Cerebellar cortex (tissue), 1 donor: ENCODE data around the gene LBHD2.

Experiments used
- DNase-seq: peaks from one replicate; pipeline ENCODE4 v3.0.0-alpha.2; 2015; ENCODE audit warnings: low spot score

Gene LBHD2

DNA sequence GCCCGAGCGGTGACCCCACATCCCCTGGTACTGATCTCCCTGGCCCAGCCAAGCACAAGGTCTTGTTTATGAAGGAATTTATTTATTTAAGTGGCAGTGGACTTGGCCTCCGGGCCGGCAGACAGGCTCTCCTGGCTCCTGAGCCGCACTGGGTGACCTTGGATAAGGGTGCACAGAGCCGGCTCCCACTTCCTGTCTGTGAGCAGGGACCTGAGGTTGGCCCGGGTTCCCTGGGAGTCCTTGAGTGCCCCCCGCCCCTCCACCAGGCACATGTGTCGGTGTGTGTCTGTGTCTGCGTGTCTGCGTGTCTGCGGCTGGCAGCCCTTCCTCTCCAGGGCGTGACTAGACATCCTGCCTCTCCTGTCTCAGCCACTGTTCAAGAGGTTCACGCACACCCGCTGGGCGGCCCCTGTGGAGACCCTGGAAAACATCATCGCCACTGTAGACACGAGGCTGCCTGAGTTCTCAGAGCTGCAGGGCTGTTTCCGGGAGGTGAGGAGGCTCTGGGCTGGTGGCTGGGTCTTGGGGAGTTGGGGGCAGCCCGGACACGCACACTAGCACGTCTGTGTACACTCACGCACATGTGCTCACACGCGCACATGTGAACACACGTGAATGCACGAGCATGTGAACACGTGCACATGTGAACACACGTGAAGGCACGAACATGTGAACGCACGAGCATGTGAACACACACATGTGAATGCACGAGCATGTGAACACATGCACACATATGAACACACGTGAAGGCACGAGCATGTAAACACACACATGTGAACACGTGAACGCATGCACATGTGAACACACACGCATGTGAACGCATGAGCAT lies 48.6 kb downstream of the LBHD2 start:
- no peak for DNase-seq

DNA sequence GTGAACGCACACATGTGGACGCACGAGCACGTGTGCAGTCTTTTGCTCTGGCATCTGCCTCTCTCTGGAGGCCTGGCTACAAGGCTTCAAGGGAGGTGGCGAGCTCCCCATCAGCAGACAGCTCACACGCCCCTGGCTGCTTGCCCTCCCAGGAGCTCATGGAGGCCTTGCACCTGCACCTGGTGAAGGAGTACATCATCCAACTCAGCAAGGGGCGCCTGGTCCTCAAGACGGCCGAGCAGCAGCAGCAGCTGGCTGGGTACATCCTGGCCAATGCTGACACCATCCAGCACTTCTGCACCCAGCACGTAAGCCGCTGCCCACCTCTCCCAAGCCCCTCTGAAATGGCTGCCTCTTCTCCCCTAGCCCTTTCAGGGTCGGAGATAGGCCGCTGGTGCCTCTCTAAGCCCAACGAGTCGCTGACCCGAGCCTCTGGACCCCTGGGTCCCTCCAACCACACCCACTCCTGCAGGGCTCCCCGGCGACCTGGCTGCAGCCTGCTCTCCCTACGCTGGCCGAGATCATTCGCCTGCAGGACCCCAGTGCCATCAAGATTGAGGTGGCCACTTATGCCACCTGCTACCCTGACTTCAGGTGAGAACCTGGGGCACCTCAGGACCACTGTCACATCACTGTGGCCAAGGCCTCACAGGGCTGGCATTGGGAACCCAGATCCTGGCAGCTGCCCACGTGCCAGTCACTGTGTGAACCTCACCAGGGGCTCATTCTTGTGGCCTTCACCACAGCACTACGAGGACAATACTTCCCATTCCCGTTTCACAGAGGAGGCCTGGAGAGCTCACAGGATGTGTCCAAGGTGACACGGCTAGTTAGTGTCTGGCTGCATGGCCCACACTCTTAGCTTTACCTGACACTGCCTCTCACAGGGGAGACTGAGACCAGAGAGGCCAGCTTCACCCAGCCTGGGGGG lies 49.5 kb downstream of the LBHD2 start:
- no peak for DNase-seq

GRCh38 chr14:103134405-103134804 lies 50.4 kb downstream of the LBHD2 start:
- no peak for DNase-seq

DNA sequence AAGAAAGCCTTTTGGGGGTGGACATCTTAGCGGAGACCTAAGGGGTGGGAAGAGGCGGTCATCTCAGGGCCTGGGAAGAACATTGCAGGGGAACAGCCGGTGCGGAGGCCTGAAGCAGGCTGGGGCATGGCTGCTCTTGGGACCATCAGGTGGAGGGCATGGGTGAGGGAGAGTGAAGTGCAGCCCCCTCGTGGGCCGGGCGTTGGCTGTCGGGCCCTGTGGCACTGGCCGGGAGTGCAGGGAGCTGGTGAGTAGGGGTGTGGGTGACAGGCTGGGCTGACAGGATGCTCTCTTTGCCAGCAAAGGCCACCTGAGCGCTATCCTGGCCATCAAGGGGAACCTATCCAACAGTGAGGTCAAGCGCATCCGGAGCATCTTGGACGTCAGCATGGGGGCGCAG lies 50.9 kb downstream of the LBHD2 start:
- no peak for DNase-seq

- no peak for DNase-seq
Measured at GRCh38 chr14:103135333-103136260, 51.6 kb downstream of the LBHD2 start.

DNA sequence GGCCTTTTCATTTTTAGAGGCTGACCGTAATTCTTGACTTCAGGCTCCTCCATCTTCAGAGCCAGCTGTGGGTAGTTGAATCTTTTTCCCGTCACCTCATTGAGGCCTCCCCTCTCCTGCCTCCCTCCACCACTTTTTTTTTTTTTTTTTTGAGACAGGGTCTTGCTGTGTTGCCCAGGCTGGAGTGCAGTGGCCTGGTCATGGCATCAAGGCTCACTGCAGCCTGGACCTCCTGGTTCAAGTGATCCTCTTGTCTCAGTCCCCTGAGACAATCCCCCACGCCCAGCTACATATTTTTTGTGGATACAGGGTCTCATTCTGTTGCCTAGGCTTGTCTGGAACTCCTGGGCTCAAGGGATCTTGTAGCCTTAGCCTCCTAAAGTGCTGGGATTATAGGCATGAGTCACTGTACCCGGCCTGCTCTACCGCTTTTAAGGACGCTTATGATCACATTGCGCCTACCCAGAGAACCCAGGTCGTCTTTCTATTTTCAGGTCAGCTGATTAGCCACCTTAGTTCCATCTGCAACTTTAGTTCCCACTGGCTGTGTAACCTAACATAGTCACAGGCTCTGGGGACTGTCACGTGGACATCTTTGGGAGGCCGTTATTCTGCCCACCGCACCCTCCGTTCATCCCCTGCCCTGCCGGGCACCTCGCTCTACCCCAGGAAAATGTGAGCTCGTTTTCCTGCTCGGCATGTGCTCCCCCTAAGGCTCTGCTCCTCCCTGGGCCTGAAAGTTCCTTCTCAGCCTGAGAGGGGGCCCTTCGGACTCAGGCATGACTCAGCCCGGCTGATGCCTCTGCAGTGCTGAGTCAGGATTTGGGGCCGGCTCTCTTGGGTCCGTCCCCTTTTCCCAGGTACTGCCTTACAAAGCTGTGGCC lies 52.6 kb downstream of the LBHD2 start:
- no peak for DNase-seq

DNA sequence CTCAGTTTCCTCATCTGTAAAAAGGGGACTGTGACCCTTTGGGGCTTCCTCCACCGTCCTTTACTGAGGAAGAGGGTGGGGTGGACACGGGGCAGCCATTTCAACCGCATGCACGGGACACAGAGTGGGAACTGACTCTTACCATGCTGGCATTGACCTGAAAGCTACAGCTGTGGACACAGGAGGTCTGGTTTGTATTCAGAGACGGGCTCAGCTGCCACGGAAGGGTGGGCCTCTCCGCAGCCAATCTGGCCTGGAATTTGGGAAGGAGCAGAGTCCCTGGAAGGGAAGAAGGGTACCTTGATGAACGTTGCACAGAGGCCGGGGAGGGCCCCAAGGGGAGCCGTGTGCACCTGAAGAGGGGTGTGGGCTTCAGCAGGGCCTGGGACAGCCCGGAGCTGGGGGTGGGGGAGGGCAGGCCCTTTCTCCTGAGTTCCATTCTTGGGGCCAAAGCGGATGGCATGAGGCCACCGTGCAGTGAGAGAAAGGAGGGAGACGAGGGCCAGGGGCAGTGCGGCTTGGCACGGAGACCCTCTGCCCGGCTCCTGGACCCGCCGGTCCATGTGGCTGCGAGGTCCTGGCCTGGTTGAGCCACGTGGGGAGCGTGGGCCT lies 53.8 kb downstream of the LBHD2 start:
- DNase-seq: no peak

GRCh38 chr14:103138301-103139131 lies 54.5 kb downstream of the LBHD2 start:
- DNase-seq: no peak

DNA sequence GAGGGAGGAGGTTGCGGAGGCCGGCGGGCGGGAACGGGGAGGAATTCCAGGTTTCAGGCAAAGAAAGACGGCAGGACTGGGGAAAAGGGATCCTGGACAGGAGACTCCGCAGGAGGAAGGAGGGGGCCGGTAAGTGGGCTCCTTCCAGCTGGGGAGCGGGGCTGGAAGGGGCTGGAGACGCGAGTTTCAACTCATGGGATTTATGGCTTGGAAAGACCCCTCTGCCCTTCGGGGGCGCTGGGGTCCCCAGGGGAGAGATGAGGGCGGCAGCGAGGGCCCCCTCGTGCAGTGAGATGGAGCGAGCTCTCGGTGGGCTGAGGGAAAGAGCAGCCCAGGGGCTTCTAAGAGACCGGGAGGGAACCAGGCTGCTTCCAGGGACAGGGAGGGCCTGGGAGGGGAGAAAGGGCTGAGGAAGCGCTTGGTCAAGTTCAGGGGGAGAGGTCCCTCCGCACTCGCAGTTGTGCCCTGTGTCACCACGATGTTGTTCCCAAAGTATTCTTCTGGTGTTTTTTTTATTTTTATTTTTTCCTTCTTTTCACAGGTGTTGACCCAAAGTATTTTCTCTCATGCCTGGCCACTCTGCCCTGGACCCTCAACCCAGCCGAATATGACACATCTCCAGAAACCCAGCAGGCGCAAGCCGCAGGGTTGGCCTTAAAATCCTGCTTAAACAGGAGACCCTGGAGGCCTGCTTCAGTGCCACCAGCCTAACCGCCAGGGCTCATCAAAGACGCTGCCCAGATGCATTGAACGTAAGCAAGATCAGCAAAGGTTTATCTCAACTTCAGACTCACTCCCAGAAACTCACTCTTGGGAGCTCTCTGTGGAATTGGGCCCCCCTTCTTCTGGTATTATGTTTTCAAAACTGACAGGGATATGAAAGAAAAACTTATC lies 55.4 kb downstream of the LBHD2 start:
- DNase-seq: no peak
